GM12864 (cell line): ENCODE results near the gene CPOX.
A peak's percentile ranks its signal among the peaks of the same experiment; 100 is the strongest.

Experiments used
- DNase-seq: peaks from one replicate; pipeline ENCODE4 v3.0.0-alpha.2; 2011; ENCODE audit warnings: low read depth
- H3K4me3 ChIP-seq: 2 replicates; pipeline ENCODE4 v1.5.1; 2011; ENCODE audit warnings: mild to moderate bottlenecking, low read depth, low read length, control low read depth
- TF ChIP-seq, protein P1 (sequence below): IDR thresholded peaks from 2 replicates; pipeline ENCODE4 v1.5.1; 2011; ENCODE audit warnings: low read depth, mild to moderate bottlenecking, moderate library complexity, low read length, control low read depth, inconsistent platforms; ENCODE audit errors: missing control alignments

Gene CPOX

DNA sequence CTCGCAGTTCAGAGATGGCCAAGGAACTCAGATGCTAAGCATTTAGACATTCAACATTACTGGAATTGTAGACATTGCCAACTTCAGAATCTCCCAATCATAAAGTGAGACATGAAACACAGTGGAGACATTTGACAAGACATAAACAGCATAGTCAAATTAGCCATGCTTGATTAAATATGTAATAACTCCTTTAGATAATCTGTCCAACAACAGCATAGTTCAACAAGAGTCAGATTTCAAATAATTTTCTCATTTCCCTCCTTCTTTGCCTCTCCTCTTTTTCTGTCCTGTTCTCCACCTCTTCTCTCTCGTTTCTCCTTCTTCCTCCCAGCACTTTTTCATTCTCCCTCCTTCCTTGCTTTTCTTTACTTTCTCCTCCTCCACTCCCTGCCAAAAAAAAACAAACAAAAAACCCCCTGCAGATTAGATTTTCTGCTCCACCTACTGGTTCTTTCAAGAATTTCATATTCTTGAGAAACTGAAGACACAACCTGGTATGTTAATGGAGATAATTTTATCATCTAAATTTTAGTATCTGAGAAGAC is 20.2 kb downstream of the CPOX start:
- DNase-seq, result no peak
- peak overlapping the region; percentile 2; the same call in 1 of the 2 replicates for H3K4me3 ChIP-seq
- TF ChIP-seq, protein P1, sequence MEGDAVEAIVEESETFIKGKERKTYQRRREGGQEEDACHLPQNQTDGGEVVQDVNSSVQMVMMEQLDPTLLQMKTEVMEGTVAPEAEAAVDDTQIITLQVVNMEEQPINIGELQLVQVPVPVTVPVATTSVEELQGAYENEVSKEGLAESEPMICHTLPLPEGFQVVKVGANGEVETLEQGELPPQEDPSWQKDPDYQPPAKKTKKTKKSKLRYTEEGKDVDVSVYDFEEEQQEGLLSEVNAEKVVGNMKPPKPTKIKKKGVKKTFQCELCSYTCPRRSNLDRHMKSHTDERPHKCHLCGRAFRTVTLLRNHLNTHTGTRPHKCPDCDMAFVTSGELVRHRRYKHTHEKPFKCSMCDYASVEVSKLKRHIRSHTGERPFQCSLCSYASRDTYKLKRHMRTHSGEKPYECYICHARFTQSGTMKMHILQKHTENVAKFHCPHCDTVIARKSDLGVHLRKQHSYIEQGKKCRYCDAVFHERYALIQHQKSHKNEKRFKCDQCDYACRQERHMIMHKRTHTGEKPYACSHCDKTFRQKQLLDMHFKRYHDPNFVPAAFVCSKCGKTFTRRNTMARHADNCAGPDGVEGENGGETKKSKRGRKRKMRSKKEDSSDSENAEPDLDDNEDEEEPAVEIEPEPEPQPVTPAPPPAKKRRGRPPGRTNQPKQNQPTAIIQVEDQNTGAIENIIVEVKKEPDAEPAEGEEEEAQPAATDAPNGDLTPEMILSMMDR, result peak; percentile 38

DNA sequence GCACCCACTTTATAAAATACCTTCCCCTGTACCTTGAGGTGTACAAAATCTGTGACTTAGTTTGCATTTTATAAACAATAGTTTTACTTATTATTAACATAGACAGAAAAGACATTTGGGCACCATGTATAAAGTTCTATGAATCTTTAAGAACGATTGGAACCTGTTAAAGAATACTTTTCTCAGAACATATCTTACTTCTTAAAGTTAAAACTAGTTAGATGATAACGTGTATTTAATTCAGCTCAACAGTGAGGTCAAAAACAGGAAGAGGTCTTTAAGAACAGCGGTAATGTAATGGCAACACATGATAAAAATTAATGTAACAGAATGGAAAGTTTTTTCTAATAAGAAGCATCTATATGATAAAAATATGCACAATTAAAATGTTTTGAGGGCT is 25.0 kb downstream of the CPOX start:
- no peak for DNase-seq
- TF ChIP-seq, protein P1, result no peak
- no peak overlapping the region for H3K4me3 ChIP-seq

DNA sequence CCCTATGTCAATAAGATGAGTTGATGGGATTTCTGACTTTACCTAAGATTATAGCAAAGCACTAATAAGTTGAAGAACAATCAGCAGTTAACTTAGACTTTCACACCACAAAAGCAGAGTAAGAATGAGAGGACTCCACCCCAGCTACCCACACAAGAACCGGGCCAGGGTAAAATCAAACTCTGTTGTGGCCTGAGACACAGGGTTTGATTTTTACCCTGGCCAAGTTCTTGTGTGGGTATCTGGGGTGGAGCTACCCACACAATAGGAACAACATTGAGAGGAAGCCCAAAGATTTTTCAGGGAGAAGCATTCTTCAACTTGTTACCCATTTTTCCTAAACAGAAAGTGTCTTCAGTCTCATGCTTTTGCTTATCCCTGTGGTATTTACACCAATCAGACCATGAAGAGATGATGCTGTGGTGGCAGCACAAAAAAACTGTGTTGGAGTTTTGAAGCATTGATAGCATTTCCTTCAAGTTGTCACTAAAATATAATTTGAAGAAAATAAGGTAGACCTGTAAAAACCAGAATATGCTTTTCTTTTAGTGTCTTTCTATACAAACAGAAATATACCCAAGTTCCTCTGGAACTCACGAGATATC is 25.6 kb downstream of the CPOX start:
- no peak for DNase-seq
- TF ChIP-seq, protein P1, result no peak
- no peak overlapping the region for H3K4me3 ChIP-seq

DNA sequence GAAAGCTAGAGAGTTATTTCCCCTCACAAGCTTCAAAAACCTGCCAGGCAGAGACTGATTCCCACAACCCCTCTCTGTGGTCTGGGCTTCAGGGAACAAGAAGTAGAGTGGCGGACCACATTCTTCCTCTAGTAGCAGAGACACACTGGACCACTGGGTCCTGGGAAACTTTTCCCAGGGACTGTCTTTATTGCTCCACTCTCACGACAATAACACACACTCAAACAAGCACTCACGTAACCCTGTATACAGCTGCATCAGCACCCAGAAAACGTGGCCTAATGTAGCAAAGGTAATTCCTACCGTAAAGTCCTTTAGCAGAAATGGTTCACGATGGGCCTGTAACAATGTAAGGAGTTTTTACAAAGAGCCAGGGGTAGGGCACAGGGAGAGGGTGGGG is 27.6 kb downstream of the CPOX start:
- TF ChIP-seq, protein P1, result no peak
- H3K4me3 ChIP-seq, result no peak overlapping the region
- DNase-seq, result no peak

DNA sequence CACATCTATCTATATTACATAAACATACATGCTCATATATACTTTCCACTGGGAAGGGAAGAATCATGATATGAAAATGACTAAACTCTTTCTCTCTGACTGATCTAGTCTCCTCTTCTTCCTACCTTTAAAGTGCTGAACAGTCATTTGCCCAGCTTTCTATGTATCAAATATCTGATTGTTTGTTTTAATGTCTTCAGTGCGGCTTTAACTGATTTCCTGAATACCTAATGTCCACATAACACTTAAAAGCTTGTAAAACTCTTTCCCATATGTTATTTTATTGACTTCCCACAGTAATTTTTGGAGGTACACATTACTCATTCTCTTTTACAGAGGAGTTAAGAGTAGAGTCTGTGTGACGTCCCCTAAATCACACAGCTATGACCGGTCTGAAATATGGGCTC is 28.2 kb downstream of the CPOX start:
- DNase-seq, result no peak
- no peak overlapping the region; the same call in 1 of the 2 replicates for H3K4me3 ChIP-seq
- TF ChIP-seq, protein P1, result no peak

DNA sequence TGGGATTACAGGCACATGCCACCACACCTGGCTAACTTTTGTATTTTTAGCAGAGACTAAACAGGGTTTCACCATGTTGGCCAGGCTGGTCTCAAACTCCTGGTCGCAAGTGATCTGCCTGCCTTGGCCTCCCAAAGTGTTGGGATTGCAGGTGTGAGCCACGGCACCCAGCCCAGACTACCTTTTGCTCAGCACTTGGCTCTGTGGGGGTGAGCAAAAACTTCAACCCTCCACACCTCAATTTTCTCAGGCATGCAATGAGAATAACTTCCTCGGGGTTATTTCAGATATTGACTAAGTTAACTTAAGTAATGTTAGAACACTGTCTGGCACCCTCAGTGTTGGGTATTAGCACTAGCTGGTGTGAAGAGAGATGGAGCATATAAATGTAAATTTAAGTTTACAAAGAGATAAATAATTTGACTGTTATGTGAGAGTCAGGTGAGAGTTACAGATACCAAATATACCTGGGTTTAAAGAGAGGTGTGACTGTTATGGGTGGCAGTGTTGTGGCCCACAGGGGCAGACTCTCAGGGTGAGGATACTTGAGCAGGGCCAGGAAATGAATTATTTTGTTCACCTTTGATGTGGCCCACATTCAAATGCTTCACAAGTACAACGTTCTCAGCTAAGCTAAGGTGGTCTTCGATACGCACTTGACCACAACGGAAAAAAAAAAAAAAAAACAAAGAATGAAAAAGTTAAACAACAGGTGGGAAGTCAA is 29.0 kb downstream of the CPOX start:
- TF ChIP-seq, protein P1, result no peak
- H3K4me3 ChIP-seq, result no peak overlapping the region; the same call in 1 of the 2 replicates
- DNase-seq, result no peak
